Mesendoderm (in vitro differentiated cells): Measurements from ENCODE around the gene LRP6.

Experiments
- DNase-seq: peaks from one replicate; pipeline ENCODE4 v3.0.0; 2013
- H2AK5ac ChIP-seq: 2 replicates; pipeline ENCODE4 v1.6.1; 2013; ENCODE audit warnings: low read length, inconsistent platforms
- H2BK120ac ChIP-seq: 2 replicates; pipeline ENCODE4 v1.6.1; 2013; ENCODE audit warnings: low read depth, mild to moderate bottlenecking, low read length, moderate library complexity, mixed read lengths
- H2BK15ac ChIP-seq: replicated peaks from 2 replicates; pipeline ENCODE4 v1.6.1; 2013; ENCODE audit warnings: low read depth, mild to moderate bottlenecking, moderate library complexity
- H2BK5ac ChIP-seq: 2 replicates; pipeline ENCODE4 v1.6.1; 2013; ENCODE audit warnings: low read length, inconsistent platforms
- H3K18ac ChIP-seq: 2 replicates; pipeline ENCODE4 v1.6.1; 2013; ENCODE audit warnings: mild to moderate bottlenecking, low read length, mixed read lengths
- H3K23ac ChIP-seq: one replicate; pipeline ENCODE4 v1.6.1; 2013; ENCODE audit warnings: low read length
- H3K27ac ChIP-seq: 2 replicates; pipeline ENCODE4 v1.5.1; 2013; ENCODE audit warnings: low read depth, mild to moderate bottlenecking, inconsistent platforms, low read length, moderate library complexity
- H3K27me3 ChIP-seq: 2 replicates; pipeline ENCODE4 v1.6.1; 2013; ENCODE audit warnings: low read length, control low read depth, mild to moderate bottlenecking, inconsistent platforms; ENCODE audit not compliant: insufficient read depth, poor library complexity
- H3K36me3 ChIP-seq: 2 replicates; pipeline ENCODE4 v1.6.1; 2013; ENCODE audit warnings: low read length, inconsistent platforms; ENCODE audit not compliant: control insufficient read depth, insufficient read depth
- H3K4ac ChIP-seq: one replicate; pipeline ENCODE4 v1.6.1; 2013; ENCODE audit warnings: low read depth, mild to moderate bottlenecking, low read length, moderate library complexity
- H3K4me1 ChIP-seq: 2 replicates; pipeline ENCODE4 v1.6.1; 2013; ENCODE audit warnings: low read depth, low read length, inconsistent platforms; ENCODE audit not compliant: control insufficient read depth
- H3K4me2 ChIP-seq: 2 replicates; pipeline ENCODE4 v1.6.1; 2013; ENCODE audit warnings: low read length
- H3K4me3 ChIP-seq: 2 replicates; pipeline ENCODE4 v1.5.1; 2013; ENCODE audit warnings: mild to moderate bottlenecking, low read length
- H3K56ac ChIP-seq: one replicate; pipeline ENCODE4 v1.6.1; 2013; ENCODE audit warnings: low read length
- H3K79me1 ChIP-seq: 2 replicates; pipeline ENCODE4 v1.6.1; 2013; ENCODE audit warnings: low read length, inconsistent platforms
- H3K79me2 ChIP-seq: 2 replicates; pipeline ENCODE4 v1.6.1; 2013; ENCODE audit warnings: mild to moderate bottlenecking, low read length; ENCODE audit not compliant: control insufficient read depth, insufficient read depth
- H3K9ac ChIP-seq: 2 replicates; pipeline ENCODE4 v1.6.1; 2013; ENCODE audit warnings: low read length, inconsistent platforms
- H4K5ac ChIP-seq: one replicate; pipeline ENCODE4 v1.6.1; 2013; ENCODE audit warnings: low read length
- H4K8ac ChIP-seq: one replicate; pipeline ENCODE4 v1.6.1; 2013; ENCODE audit warnings: low read depth, mild to moderate bottlenecking, control low read depth, low read length, moderate library complexity
- WGBS: extraction: QIAGEN DNeasy Blood & Tissue Kit; methylation state at CpG from one replicate; pipeline ENCODE4 v1.1.7; 2013; ENCODE audit warnings: low lambda C conversion rate, missing lambda C conversion rate; ENCODE audit not compliant: insufficient coverage; ENCODE audit errors: extremely low coverage; 5-methylcytosine and 5-hydroxymethylcytosine counted together

The LRP6 gene

DNA sequence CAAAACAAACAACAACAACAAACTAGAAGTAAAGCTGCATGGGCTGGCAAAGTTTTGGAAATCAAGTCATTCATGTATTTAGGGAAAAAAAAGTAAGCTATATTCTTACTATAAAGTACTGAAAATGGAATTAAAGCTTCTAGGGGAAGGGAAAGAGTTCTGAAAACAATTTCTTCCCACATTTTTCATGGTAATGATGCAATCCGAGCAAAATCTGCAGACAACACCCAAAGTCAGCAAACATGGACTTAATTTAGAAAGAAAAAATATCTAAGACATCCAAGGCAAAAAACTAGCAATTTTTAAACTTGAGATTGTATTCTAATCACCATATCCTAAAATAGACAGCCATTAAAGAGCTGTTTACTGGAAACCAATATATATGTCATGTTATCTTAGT is 86.3 kb downstream of the LRP6 start:
- no peak overlapping the region for H3K23ac ChIP-seq
- no peak overlapping the region for H3K4me2 ChIP-seq
- no peak overlapping the region for H2BK120ac ChIP-seq
- H3K56ac ChIP-seq, result no peak overlapping the region
- no peaks in the 10 kb centered on the region for H3K4me1 ChIP-seq
- no peak overlapping the region for H3K4me3 ChIP-seq
- H3K27me3 ChIP-seq, result no peaks in the 10 kb centered on the region
- WGBS, result no CpG with 5 or more reads among the region's 1 CpG
- H3K36me3 ChIP-seq, result peaks cover 2% of the 10 kb centered on the region
- no peak overlapping the region for H4K8ac ChIP-seq
- no peak overlapping the region for H2BK5ac ChIP-seq
- no peak overlapping the region for H3K4ac ChIP-seq
- no peak for DNase-seq
- H2BK15ac ChIP-seq, result no peak overlapping the region
- H3K9ac ChIP-seq, result no peak overlapping the region
- no peak overlapping the region for H3K18ac ChIP-seq
- H3K79me1 ChIP-seq, result peaks cover 7% of the 10 kb centered on the region
- peaks cover 3% of the 10 kb centered on the region for H3K79me2 ChIP-seq
- H2AK5ac ChIP-seq, result no peak overlapping the region
- H4K5ac ChIP-seq, result no peak overlapping the region
- H3K27ac ChIP-seq, result no peak overlapping the region

DNA sequence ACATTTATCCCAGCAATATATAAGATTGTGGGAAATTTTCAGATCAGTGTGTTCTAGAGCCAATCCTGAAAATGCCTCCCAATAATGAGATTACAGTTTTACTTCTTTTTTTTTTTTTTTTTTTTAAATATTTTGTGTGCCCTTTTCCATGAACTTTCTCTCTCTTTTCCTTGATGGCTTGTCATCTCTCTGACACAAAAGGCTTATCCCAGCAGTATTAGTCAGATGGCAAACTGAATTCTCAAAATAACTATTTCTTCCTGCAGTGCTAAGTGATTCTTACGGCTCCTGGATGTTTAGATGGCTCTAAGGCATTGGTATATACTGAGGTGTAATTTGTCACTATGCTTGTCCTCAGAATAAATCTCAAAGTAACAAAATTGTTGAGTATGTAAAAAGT is 86.7 kb downstream of the LRP6 start:
- Histone ChIP-seq H3K4me3 (no peak overlapping the region), H2BK120ac (no peak overlapping the region), H3K4me2 (no peak overlapping the region), H3K23ac (no peak overlapping the region), H3K18ac (no peak overlapping the region), H4K8ac (no peak overlapping the region), H2AK5ac (no peak overlapping the region), H4K5ac (no peak overlapping the region), H2BK5ac (no peak overlapping the region), H3K56ac (no peak overlapping the region), H3K27ac (no peak overlapping the region), H3K79me2 (peaks cover 3% of the 10 kb centered on the region), H3K79me1 (peaks cover 7% of the 10 kb centered on the region), H2BK15ac (no peak overlapping the region), H3K36me3 (peaks cover 2% of the 10 kb centered on the region), H3K4me1 (no peaks in the 10 kb centered on the region), H3K9ac (no peak overlapping the region), H3K4ac (no peak overlapping the region), H3K27me3 (no peaks in the 10 kb centered on the region)
- no CpG with 5 or more reads among the region's 1 CpG for WGBS
- no peak for DNase-seq

DNA sequence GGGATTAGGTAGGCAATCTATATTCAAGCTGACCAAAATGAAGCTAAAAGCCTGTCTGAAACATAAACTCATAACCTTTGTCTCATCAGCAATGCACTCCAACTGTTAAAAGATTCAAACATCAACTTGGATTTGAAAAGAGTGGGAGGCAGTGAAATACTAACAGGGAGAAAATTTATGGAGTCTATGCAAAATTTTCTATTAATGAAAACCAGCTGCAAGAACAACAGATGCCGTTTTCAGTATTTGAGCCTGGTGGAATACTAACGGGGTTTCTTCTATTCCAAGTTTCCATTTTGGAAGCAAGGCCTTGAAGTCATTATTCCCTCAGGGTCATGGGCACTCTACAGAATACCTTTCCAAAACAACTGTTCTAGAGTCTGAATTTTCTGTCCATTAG is 88.3 kb downstream of the LRP6 start:
- H3K4me1 ChIP-seq, result no peaks in the 10 kb centered on the region

DNA sequence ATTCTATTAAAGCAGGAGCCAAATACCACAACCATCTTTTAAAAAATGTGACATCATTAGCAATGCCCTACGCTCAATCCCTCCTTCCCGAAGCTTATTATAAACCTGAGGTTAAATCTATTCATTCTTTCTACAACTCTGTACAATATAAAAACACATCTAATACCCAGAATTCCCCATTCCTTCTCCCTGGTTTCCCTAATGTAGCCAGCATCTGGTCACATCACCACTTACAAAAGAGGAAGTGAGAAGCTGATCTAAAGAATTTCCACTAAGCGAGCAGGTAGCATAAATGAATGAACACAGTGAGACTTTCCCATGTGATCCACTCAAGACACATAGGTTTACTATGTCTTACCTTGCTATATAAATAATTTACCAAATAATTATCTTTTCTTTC is 90.4 kb downstream of the LRP6 start:
- Histone ChIP-seq H3K18ac (no peak overlapping the region), H4K8ac (no peak overlapping the region), H2AK5ac (no peak overlapping the region), H3K27ac (no peak overlapping the region), H3K79me2 (peaks cover 5% of the 10 kb centered on the region), H3K79me1 (peaks cover 5% of the 10 kb centered on the region), H3K9ac (no peak overlapping the region), H3K27me3 (no peaks in the 10 kb centered on the region), H3K56ac (no peak overlapping the region), H3K4ac (no peak overlapping the region), H3K36me3 (peaks cover 2% of the 10 kb centered on the region), H3K23ac (no peak overlapping the region), H3K4me3 (no peak overlapping the region), H3K4me1 (no peaks in the 10 kb centered on the region), H4K5ac (no peak overlapping the region), H3K4me2 (no peak overlapping the region), H2BK120ac (no peak overlapping the region), H2BK5ac (no peak overlapping the region), H2BK15ac (no peak overlapping the region)
- WGBS, result no CpG with 5 or more reads among the region's 3 CpGs
- no peak for DNase-seq

More for the DNA sequence above, 88.3 kb downstream of the LRP6 start:
- Histone ChIP-seq H3K4me3 (no peak overlapping the region), H4K5ac (no peak overlapping the region), H3K79me1 (peaks cover 7% of the 10 kb centered on the region), H4K8ac (no peak overlapping the region), H2BK5ac (no peak overlapping the region), H3K27ac (no peak overlapping the region), H3K36me3 (peaks cover 2% of the 10 kb centered on the region), H2AK5ac (no peak overlapping the region), H2BK15ac (no peak overlapping the region), H3K27me3 (no peaks in the 10 kb centered on the region), H3K9ac (no peak overlapping the region), H3K4me2 (no peak overlapping the region), H3K4ac (no peak overlapping the region), H3K79me2 (peaks cover 4% of the 10 kb centered on the region), H3K23ac (no peak overlapping the region), H2BK120ac (no peak overlapping the region), H3K56ac (no peak overlapping the region), H3K18ac (no peak overlapping the region)
- no peak for DNase-seq
- no CpG with 5 or more reads among the region's 2 CpGs for WGBS

DNA sequence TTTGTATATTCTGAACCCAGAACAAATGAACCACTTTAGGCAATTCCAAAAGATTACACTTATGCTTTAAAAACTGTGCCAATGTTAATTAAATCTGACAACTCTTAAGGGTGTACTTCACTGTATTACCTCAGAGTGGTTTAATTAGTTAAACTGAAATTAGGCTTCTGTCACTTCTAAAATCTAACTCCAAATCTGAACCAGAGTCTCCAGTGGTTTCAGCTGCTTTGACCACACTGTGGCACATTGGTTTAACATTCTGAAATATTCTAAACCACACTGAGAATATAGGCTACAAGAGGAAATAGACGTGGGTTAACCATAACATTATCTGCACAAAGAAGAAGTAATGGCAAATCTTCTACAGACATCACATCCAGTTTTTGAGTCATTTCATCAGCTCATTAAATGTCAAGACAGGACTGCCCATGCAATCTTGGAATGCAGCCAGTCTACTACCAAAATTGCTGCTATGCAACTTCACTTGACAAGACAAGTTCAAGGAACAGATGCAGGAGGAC is 94.8 kb downstream of the LRP6 start:
- Histone ChIP-seq H4K5ac (no peak overlapping the region), H3K18ac (no peak overlapping the region), H2AK5ac (no peak overlapping the region), H3K4me3 (no peak overlapping the region), H2BK120ac (no peak overlapping the region), H3K56ac (no peak overlapping the region), H2BK5ac (no peak overlapping the region), H3K36me3 (no peaks in the 10 kb centered on the region), H3K23ac (no peak overlapping the region), H3K4ac (no peak overlapping the region), H3K9ac (no peak overlapping the region), H4K8ac (no peak overlapping the region), H3K27ac (no peak overlapping the region), H3K79me2 (peaks cover 2% of the 10 kb centered on the region), H3K4me2 (no peak overlapping the region), H3K79me1 (peaks cover 2% of the 10 kb centered on the region), H3K27me3 (no peaks in the 10 kb centered on the region), H2BK15ac (no peak overlapping the region), H3K4me1 (no peaks in the 10 kb centered on the region)
- WGBS, result no CpG with 5 or more reads among the region's 1 CpG
- no peak for DNase-seq

DNA sequence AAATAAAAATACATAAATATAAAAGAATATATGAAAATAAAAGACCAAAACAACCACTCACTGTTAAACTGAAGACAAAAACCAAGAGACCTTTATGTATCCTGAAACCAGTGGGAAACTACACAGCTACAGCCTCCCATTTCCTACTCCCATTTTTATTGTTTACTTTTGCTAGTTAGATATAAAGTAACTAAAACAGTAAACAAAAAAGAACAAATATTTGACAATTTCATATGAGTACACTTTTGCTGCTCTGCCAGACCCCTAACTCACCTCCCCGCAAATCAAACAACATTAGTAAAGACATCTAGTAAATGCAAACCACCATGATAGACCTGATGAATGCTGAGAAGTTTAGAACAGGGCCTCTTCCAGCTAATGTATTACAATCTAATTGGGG is 99.0 kb downstream of the LRP6 start:
- no peak overlapping the region for H3K9ac ChIP-seq
- no peak overlapping the region for H2BK5ac ChIP-seq
- H3K4ac ChIP-seq, result no peak overlapping the region
- no peaks in the 10 kb centered on the region for H3K4me1 ChIP-seq
- no peak overlapping the region for H2BK15ac ChIP-seq
- peaks cover 2% of the 10 kb centered on the region for H3K79me1 ChIP-seq
- H2BK120ac ChIP-seq, result no peak overlapping the region
- no peak overlapping the region for H3K4me3 ChIP-seq
- no peak for DNase-seq
- no peaks in the 10 kb centered on the region for H3K36me3 ChIP-seq
- H3K27me3 ChIP-seq, result no peaks in the 10 kb centered on the region
- WGBS, result no CpG with 5 or more reads among the region's 1 CpG
- no peak overlapping the region for H4K5ac ChIP-seq
- H3K79me2 ChIP-seq, result no peaks in the 10 kb centered on the region
- no peak overlapping the region for H3K56ac ChIP-seq
- no peak overlapping the region for H3K23ac ChIP-seq
- no peak overlapping the region for H3K27ac ChIP-seq
- H4K8ac ChIP-seq, result no peak overlapping the region
- no peak overlapping the region for H2AK5ac ChIP-seq
- no peak overlapping the region for H3K4me2 ChIP-seq
- H3K18ac ChIP-seq, result no peak overlapping the region
